Keratinocyte (primary cell): ENCODE results near the gene DSCAML1.

Experiments used
- EZH2 ChIP-seq: IDR thresholded peaks from one replicate; pipeline ENCODE4 v1.6.1; 2012; ENCODE audit warnings: inconsistent platforms, mild to moderate bottlenecking, low read length, moderate library complexity
- TF ChIP-seq, protein P1 (sequence below), 3 experiments: IDR thresholded peaks in 1 of 3; conservative IDR thresholded peaks in 1 of 3; optimal IDR thresholded peaks in 1 of 3; 2 replicates in 2 of 3; 3 replicates in 1 of 3; pipeline versions ENCODE3 to v1.5.1; 2011; ENCODE audit warnings: low read length in 3 of 3, mild to moderate bottlenecking in 3 of 3, moderate library complexity in 2 of 3, control low read depth in 1 of 3, inconsistent platforms in 1 of 3; ENCODE audit not compliant: insufficient read depth in 2 of 3; ENCODE audit errors: extremely low read depth in 1 of 3

- TF ChIP-seq, protein P1, sequence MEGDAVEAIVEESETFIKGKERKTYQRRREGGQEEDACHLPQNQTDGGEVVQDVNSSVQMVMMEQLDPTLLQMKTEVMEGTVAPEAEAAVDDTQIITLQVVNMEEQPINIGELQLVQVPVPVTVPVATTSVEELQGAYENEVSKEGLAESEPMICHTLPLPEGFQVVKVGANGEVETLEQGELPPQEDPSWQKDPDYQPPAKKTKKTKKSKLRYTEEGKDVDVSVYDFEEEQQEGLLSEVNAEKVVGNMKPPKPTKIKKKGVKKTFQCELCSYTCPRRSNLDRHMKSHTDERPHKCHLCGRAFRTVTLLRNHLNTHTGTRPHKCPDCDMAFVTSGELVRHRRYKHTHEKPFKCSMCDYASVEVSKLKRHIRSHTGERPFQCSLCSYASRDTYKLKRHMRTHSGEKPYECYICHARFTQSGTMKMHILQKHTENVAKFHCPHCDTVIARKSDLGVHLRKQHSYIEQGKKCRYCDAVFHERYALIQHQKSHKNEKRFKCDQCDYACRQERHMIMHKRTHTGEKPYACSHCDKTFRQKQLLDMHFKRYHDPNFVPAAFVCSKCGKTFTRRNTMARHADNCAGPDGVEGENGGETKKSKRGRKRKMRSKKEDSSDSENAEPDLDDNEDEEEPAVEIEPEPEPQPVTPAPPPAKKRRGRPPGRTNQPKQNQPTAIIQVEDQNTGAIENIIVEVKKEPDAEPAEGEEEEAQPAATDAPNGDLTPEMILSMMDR (optimal IDR thresholded peaks at IDR 0.05 in 1 of 3, IDR thresholded peaks at IDR 0.05 in 1 of 3, conservative IDR thresholded peaks at IDR 0.05 in 1 of 3; ENCODE audit: extremely low read depth in 1 of 3, insufficient read depth in 2 of 3, low read length in 3 of 3): no peak
- no peak for TF ChIP-seq EZH2
Observed at GRCh38 chr11:117684731-117685130, 112.3 kb downstream of the DSCAML1 start.
